ENCODE results near the gene TTC39B. TPM values are rescaled to one million over a fixed set of nuclear protein-coding genes. Genes with fewer than 3 reads are reported as not detected.

TTC39B gene
- total and polyA plus RNA-seq, 4 donors = 1.8 to 11.7 (median 2.8) TPM

DNA sequence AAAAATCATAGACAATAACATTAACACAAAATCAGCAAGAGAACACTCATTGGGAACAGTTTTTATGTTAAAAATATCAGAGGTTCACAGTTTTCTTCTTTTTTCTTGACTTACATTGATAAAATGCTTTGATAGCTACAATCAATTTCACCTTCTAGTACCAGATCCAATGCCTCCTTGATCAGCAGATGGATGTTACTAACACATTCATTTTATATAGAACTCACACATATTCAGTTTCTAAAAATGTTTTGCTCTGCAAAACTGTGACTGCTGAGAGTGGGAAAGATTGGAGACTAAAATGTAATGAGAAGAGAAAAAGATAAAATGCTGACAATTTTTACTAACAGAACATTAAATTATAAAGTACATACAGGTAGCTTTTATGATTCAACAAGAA is 143.1 kb downstream of the TTC39B start:
- Histone ChIP-seq H3K9ac (ENCODE audit: low read depth in 1 of 2, low read length in 2 of 2) (no peak overlapping the region), H3K27ac (ENCODE audit: low read depth in 1 of 2, low read length in 2 of 2) (no peak overlapping the region), H3K27me3 (ENCODE audit: control insufficient read depth in 4 of 4, insufficient read depth in 4 of 4, low read length in 3 of 4) (no peaks in the 10 kb centered on the region), H3K4me1 (ENCODE audit: control insufficient read depth in 4 of 4, insufficient read depth in 4 of 4, low read length in 3 of 4) (no peaks in the 10 kb centered on the region), H3K4me3 (ENCODE audit: low read depth in 1 of 3, low read length in 3 of 3) (no peak overlapping the region), H3K36me3 (ENCODE audit: control insufficient read depth in 4 of 4, insufficient read depth in 3 of 4, low read depth in 1 of 4, low read length in 3 of 4) (no peaks in the 10 kb centered on the region), H3K9me3 (ENCODE audit: control insufficient read depth in 4 of 4, low read length in 3 of 4) (no peaks in the 10 kb centered on the region)
- no peak for DNase-seq (ENCODE audit: low spot score)
- TF ChIP-seq NR2F2 (IDR thresholded peaks at IDR 0.05) (no peak), HNF4A (conservative IDR thresholded peaks at IDR 0.05) (no peak), GABPA (IDR thresholded peaks at IDR 0.05 in 1 of 2, conservative IDR thresholded peaks at IDR 0.05 in 1 of 2) (no peak), TAF1 (conservative IDR thresholded peaks at IDR 0.05) (no peak), RAD21 (IDR thresholded peaks at IDR 0.05) (no peak), JUND (IDR thresholded peaks at IDR 0.05) (no peak), FOXA1 (IDR thresholded peaks at IDR 0.05) (no peak), HNF4G (IDR thresholded peaks at IDR 0.05) (no peak), SP1 (IDR thresholded peaks at IDR 0.05) (no peak)
- TF ChIP-seq, protein P1, sequence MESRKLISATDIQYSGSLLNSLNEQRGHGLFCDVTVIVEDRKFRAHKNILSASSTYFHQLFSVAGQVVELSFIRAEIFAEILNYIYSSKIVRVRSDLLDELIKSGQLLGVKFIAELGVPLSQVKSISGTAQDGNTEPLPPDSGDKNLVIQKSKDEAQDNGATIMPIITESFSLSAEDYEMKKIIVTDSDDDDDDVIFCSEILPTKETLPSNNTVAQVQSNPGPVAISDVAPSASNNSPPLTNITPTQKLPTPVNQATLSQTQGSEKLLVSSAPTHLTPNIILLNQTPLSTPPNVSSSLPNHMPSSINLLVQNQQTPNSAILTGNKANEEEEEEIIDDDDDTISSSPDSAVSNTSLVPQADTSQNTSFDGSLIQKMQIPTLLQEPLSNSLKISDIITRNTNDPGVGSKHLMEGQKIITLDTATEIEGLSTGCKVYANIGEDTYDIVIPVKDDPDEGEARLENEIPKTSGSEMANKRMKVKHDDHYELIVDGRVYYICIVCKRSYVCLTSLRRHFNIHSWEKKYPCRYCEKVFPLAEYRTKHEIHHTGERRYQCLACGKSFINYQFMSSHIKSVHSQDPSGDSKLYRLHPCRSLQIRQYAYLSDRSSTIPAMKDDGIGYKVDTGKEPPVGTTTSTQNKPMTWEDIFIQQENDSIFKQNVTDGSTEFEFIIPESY (IDR thresholded peaks at IDR 0.05) = no peak
- TF ChIP-seq, protein P2, sequence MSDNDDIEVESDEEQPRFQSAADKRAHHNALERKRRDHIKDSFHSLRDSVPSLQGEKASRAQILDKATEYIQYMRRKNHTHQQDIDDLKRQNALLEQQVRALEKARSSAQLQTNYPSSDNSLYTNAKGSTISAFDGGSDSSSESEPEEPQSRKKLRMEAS (IDR thresholded peaks at IDR 0.05) = no peak

DNA sequence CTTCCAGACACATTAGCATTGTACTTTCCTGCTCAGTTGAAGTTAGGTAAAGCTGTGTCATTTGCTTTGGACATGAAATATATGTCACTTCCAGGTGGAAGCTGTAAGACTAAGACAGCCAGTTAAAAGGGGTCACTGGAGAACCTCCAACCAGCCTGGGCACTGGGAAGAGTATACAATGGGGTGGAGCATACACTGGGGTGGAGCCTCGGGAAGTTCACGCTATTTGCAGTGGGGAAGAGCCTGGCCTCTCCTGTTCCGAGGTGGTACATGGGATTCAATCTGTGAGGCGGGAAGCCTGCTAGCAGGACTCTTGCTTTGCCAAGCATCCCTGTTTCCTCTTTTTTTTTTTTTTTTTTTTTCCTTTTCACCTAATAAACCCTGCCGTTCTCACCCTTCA is 145.3 kb downstream of the TTC39B start:
- Histone ChIP-seq H3K27ac (ENCODE audit: low read depth in 1 of 2, low read length in 2 of 2) (no peak overlapping the region), H3K36me3 (ENCODE audit: control insufficient read depth in 4 of 4, insufficient read depth in 3 of 4, low read depth in 1 of 4, low read length in 3 of 4) (no peaks in the 10 kb centered on the region), H3K9me3 (ENCODE audit: control insufficient read depth in 4 of 4, low read length in 3 of 4) (no peaks in the 10 kb centered on the region), H3K27me3 (ENCODE audit: control insufficient read depth in 4 of 4, insufficient read depth in 4 of 4, low read length in 3 of 4) (no peaks in the 10 kb centered on the region), H3K4me3 (ENCODE audit: low read depth in 1 of 3, low read length in 3 of 3) (no peak overlapping the region), H3K9ac (ENCODE audit: low read depth in 1 of 2, low read length in 2 of 2) (no peak overlapping the region), H3K4me1 (ENCODE audit: control insufficient read depth in 4 of 4, insufficient read depth in 4 of 4, low read length in 3 of 4) (peaks cover 0 to 7% (median 2%) of the 10 kb centered on the region in 4 donors)
- DNase-seq (ENCODE audit: low spot score) = no peak
- TF ChIP-seq EGR1 (IDR thresholded peaks at IDR 0.05; ENCODE audit: low read depth in 2 of 2) = no peak
- no peak for TF ChIP-seq SP1 (IDR thresholded peaks at IDR 0.05)
- TF ChIP-seq YY1 (IDR thresholded peaks at IDR 0.05) = no peak
- no peak for TF ChIP-seq RXRA (IDR thresholded peaks at IDR 0.05)
- TF ChIP-seq, protein P2 (IDR thresholded peaks at IDR 0.05) = no peak
- TF ChIP-seq RAD21 (IDR thresholded peaks at IDR 0.05) = no peak
- TF ChIP-seq HNF4A (conservative IDR thresholded peaks at IDR 0.05) = no peak
- TF ChIP-seq, protein P3, sequence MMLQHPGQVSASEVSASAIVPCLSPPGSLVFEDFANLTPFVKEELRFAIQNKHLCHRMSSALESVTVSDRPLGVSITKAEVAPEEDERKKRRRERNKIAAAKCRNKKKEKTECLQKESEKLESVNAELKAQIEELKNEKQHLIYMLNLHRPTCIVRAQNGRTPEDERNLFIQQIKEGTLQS (IDR thresholded peaks at IDR 0.05) = no peak
- no peak for TF ChIP-seq FOXA1 (IDR thresholded peaks at IDR 0.05)
- TF ChIP-seq, protein P1 (IDR thresholded peaks at IDR 0.05) = no peak
- TF ChIP-seq, protein P4, sequence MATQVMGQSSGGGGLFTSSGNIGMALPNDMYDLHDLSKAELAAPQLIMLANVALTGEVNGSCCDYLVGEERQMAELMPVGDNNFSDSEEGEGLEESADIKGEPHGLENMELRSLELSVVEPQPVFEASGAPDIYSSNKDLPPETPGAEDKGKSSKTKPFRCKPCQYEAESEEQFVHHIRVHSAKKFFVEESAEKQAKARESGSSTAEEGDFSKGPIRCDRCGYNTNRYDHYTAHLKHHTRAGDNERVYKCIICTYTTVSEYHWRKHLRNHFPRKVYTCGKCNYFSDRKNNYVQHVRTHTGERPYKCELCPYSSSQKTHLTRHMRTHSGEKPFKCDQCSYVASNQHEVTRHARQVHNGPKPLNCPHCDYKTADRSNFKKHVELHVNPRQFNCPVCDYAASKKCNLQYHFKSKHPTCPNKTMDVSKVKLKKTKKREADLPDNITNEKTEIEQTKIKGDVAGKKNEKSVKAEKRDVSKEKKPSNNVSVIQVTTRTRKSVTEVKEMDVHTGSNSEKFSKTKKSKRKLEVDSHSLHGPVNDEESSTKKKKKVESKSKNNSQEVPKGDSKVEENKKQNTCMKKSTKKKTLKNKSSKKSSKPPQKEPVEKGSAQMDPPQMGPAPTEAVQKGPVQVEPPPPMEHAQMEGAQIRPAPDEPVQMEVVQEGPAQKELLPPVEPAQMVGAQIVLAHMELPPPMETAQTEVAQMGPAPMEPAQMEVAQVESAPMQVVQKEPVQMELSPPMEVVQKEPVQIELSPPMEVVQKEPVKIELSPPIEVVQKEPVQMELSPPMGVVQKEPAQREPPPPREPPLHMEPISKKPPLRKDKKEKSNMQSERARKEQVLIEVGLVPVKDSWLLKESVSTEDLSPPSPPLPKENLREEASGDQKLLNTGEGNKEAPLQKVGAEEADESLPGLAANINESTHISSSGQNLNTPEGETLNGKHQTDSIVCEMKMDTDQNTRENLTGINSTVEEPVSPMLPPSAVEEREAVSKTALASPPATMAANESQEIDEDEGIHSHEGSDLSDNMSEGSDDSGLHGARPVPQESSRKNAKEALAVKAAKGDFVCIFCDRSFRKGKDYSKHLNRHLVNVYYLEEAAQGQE (IDR thresholded peaks at IDR 0.05) = no peak
- TF ChIP-seq TAF1 (conservative IDR thresholded peaks at IDR 0.05) = no peak
- TF ChIP-seq FOXA2 (IDR thresholded peaks at IDR 0.05) = no peak
- no peak for TF ChIP-seq HNF4G (IDR thresholded peaks at IDR 0.05)
- no peak for TF ChIP-seq JUND (IDR thresholded peaks at IDR 0.05)
- no peak for TF ChIP-seq NR2F2 (IDR thresholded peaks at IDR 0.05)
- TF ChIP-seq GABPA (IDR thresholded peaks at IDR 0.05 in 1 of 2, conservative IDR thresholded peaks at IDR 0.05 in 1 of 2) = no peak
- TF ChIP-seq, protein P5, sequence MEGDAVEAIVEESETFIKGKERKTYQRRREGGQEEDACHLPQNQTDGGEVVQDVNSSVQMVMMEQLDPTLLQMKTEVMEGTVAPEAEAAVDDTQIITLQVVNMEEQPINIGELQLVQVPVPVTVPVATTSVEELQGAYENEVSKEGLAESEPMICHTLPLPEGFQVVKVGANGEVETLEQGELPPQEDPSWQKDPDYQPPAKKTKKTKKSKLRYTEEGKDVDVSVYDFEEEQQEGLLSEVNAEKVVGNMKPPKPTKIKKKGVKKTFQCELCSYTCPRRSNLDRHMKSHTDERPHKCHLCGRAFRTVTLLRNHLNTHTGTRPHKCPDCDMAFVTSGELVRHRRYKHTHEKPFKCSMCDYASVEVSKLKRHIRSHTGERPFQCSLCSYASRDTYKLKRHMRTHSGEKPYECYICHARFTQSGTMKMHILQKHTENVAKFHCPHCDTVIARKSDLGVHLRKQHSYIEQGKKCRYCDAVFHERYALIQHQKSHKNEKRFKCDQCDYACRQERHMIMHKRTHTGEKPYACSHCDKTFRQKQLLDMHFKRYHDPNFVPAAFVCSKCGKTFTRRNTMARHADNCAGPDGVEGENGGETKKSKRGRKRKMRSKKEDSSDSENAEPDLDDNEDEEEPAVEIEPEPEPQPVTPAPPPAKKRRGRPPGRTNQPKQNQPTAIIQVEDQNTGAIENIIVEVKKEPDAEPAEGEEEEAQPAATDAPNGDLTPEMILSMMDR (IDR thresholded peaks at IDR 0.05; ENCODE audit: low read depth, low read length, missing input control) = no peak
- WGBS = 90% methylated on average over 5 of the region's 5 CpGs
